OCI-M1 (cell line): ENCODE results near the gene NRXN2.
"Not testable (repeated sequence)": the region's sequence is repeated elsewhere in the genome, so short reads cannot be mapped to it uniquely, and the experiment has no call there.

ENCODE experiments used
- DNase-seq: peaks from one replicate; lab custom pipeline; 2025; lab: John Stamatoyannopoulos, UW

Gene NRXN2

GRCh38 chr11:64721359-64721699 lies 1.7 kb downstream of the NRXN2 start:
- no peak for DNase-seq

- DNase-seq: no peak
Observed at GRCh38 chr11:64720640-64721358, 2.2 kb downstream of the NRXN2 start.

GRCh38 chr11:64720167-64720566 lies 2.8 kb downstream of the NRXN2 start:
- DNase-seq: no peak

GRCh38 chr11:64719406-64719805 lies 3.6 kb downstream of the NRXN2 start:
- DNase-seq: no peak

GRCh38 chr11:64718780-64719124 lies 4.2 kb downstream of the NRXN2 start:
- DNase-seq: no peak

- no peak for DNase-seq
Observed at GRCh38 chr11:64718084-64718779, 4.8 kb downstream of the NRXN2 start.

- DNase-seq: no peak
Observed at GRCh38 chr11:64717268-64717578, 5.8 kb downstream of the NRXN2 start.

- DNase-seq: no peak
Observed at GRCh38 chr11:64716473-64717267, 6.3 kb downstream of the NRXN2 start.

- no peak for DNase-seq
Observed at GRCh38 chr11:64715756-64716472, 7.1 kb downstream of the NRXN2 start.

GRCh38 chr11:64715110-64715509 lies 7.9 kb downstream of the NRXN2 start:
- no peak for DNase-seq

GRCh38 chr11:64714666-64715065 lies 8.3 kb downstream of the NRXN2 start:
- DNase-seq: no peak

- no peak for DNase-seq
Observed at GRCh38 chr11:64713781-64714363, 9.1 kb downstream of the NRXN2 start.

- DNase-seq: no peak
Observed at GRCh38 chr11:64713016-64713707, 9.8 kb downstream of the NRXN2 start.

- DNase-seq: no peak
Observed at GRCh38 chr11:64712430-64713015, 10.5 kb downstream of the NRXN2 start.

GRCh38 chr11:64711956-64712362 lies 11.0 kb downstream of the NRXN2 start:
- DNase-seq: no peak

GRCh38 chr11:64711138-64711955 lies 11.7 kb downstream of the NRXN2 start:
- no peak for DNase-seq

GRCh38 chr11:64710418-64711137 lies 12.4 kb downstream of the NRXN2 start:
- DNase-seq: no peak

GRCh38 chr11:64705501-64705900 lies 17.5 kb downstream of the NRXN2 start:
- no peak for DNase-seq

- no peak for DNase-seq
Observed at GRCh38 chr11:64703048-64703447, 19.9 kb downstream of the NRXN2 start.

GRCh38 chr11:64701956-64702355 lies 21.0 kb downstream of the NRXN2 start:
- not testable (repeated sequence) for DNase-seq
